Measurements from ENCODE around the gene PPP1R3G. TPM values are rescaled to one million over a fixed set of nuclear protein-coding genes. Genes with fewer than 3 reads are reported as not detected.

PPP1R3G gene
- total RNA-seq, 1 experiment from 2014 or later = not detected

DNA sequence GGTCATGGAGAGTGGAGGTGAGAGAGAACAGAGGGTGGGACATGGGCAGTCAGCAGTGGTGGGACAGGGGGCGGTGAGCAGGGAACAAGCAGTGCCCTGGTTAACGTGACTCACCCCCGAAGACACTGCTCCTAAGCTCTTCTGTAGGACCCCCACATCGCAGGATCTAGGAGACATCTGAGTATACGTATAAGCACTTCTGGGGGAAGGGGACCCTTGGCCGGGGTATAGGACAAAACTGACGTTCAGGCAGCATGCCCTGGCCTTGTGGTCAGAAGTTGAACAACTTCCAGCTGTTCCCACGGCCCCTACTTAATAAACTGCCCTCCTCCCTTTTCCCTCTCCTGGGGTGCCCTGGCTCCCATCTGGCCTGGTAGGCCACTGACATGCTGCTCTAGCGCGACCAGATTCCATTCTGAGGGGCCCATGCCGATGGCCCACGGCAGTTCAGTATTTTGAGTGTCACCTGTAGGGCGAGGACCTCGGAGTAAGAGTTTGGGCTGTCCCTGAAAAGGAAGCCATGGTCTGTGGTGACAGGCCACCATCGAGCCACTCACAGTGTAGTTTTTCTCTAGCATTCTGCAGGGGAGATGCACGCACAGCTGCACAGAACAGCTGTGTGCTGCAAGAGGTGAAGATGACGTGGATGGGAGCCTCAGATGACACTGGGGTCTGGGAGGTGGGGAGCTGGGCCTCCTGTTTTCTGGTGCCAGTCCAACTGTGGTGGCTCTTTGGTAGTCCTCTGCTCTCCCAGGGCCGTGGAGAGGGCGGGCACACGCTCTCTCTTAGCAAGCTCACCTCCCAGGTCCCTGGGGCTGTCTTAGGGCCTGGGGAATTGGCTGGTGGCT, 38.4 kb downstream of the PPP1R3G start:
- Histone ChIP-seq H4K91ac (ENCODE audit: insufficient read length, low read depth, low read length) (no peak overlapping the region), H3K27ac (ENCODE audit: insufficient read length, low read depth, low read length) (no peak overlapping the region), H3K79me1 (ENCODE audit: insufficient read depth, low read depth, low read length, poor library complexity, severe bottlenecking) (no peaks in the 10 kb centered on the region), H2BK12ac (ENCODE audit: insufficient read length, low read depth, low read length) (no peak overlapping the region), H2AK5ac (ENCODE audit: insufficient read length, low read length) (no peak overlapping the region), H4K8ac (replicated peaks; ENCODE audit: insufficient read length, low read depth, low read length) (no peak overlapping the region), H4K5ac (ENCODE audit: insufficient read length, low read depth, low read length) (no peak overlapping the region), H3K4ac (ENCODE audit: low read depth, low read length) (no peak overlapping the region), H3K9ac (ENCODE audit: extremely low read depth, insufficient read length, low read length) (no peak overlapping the region), H2BK5ac (ENCODE audit: insufficient read length, low read length) (no peak overlapping the region), H2BK20ac (ENCODE audit: low read depth, low read length, poor library complexity, severe bottlenecking) (no peak overlapping the region), H2BK120ac (ENCODE audit: low read depth, low read length, poor library complexity, severe bottlenecking) (no peak overlapping the region), H2BK15ac (ENCODE audit: low read depth, low read length) (no peak overlapping the region), H3K23ac (ENCODE audit: insufficient read length, low read depth, low read length) (no peak overlapping the region), H3K9me3 (ENCODE audit: control insufficient read depth, low read depth, low read length) (no peaks in the 10 kb centered on the region), H3K4me2 (ENCODE audit: insufficient read depth, insufficient read length, low read length) (no peak overlapping the region), H3K23me2 (ENCODE audit: insufficient read length, low read depth, low read length, poor library complexity, severe bottlenecking) (peaks cover 4% of the 10 kb centered on the region), H4K20me1 (ENCODE audit: control insufficient read depth, insufficient read depth, insufficient read length) (no peaks in the 10 kb centered on the region), H3K4me1 (ENCODE audit: insufficient read depth, low read length) (peaks cover 4% of the 10 kb centered on the region; the same call in 1 of the 2 replicates), H3K18ac (ENCODE audit: insufficient read length, low read depth, low read length) (no peak overlapping the region), H3K79me2 (ENCODE audit: insufficient read depth, low read length) (no peaks in the 10 kb centered on the region), H3T11ph (ENCODE audit: low read length) (no peak overlapping the region), H3K14ac (ENCODE audit: insufficient read depth, low read length) (no peak overlapping the region; the same call in 1 of the 2 replicates), H3K27me3 (ENCODE audit: insufficient read depth, low read length) (no peaks in the 10 kb centered on the region), H3K56ac (ENCODE audit: insufficient read length, low read depth, low read length) (no peak overlapping the region), H2AFZ (ENCODE audit: low read length) (no peak overlapping the region)
- H3K4me1 Mint-ChIP-seq = peaks cover 8 to 11% of the 10 kb centered on the region in 2 experiments
- no peaks in the 10 kb centered on the region for H3K27me3 Mint-ChIP-seq (ENCODE audit: low read depth)
- H3K4me3 Mint-ChIP-seq = no peak overlapping the region; a peak in 1 of 5 replicates
- WGBS (ENCODE audit: extremely low coverage, insufficient read length, low lambda C conversion rate) = no CpG with 5 or more reads among the region's 20 CpGs
- TF ChIP-seq, protein P1, sequence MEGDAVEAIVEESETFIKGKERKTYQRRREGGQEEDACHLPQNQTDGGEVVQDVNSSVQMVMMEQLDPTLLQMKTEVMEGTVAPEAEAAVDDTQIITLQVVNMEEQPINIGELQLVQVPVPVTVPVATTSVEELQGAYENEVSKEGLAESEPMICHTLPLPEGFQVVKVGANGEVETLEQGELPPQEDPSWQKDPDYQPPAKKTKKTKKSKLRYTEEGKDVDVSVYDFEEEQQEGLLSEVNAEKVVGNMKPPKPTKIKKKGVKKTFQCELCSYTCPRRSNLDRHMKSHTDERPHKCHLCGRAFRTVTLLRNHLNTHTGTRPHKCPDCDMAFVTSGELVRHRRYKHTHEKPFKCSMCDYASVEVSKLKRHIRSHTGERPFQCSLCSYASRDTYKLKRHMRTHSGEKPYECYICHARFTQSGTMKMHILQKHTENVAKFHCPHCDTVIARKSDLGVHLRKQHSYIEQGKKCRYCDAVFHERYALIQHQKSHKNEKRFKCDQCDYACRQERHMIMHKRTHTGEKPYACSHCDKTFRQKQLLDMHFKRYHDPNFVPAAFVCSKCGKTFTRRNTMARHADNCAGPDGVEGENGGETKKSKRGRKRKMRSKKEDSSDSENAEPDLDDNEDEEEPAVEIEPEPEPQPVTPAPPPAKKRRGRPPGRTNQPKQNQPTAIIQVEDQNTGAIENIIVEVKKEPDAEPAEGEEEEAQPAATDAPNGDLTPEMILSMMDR (conservative IDR thresholded peaks at IDR 0.05) = no peak
- no peak overlapping the region for H3K27ac Mint-ChIP-seq
- H3K36me3 Mint-ChIP-seq (ENCODE audit: insufficient read depth in 1 of 3, low read depth in 3 of 3) = peaks cover 5 to 6% (median 6%) of the 10 kb centered on the region in 3 experiments; a peak in 3 of 7 replicates
- no peaks in the 10 kb centered on the region; a peak in 1 of 5 replicates for H3K9me3 Mint-ChIP-seq
- no peak for DNase-seq
